Measurements from ENCODE around the gene IGSF21.

The IGSF21 gene

GRCh38 chr1:18322368-18323032 is 214.9 kb downstream of the IGSF21 start:
- H3K4me1 ChIP-seq (ENCODE audit: control insufficient read depth, insufficient read depth, low read length), result no peaks in the 10 kb centered on the region
- H3K27ac ChIP-seq (ENCODE audit: low read length), result no peak overlapping the region
- DNase-seq (ENCODE audit: low read depth, low spot score), result no peak
- H3K36me3 ChIP-seq (ENCODE audit: control insufficient read depth, insufficient read depth, low read length), result no peaks in the 10 kb centered on the region
- no peak overlapping the region for H3K4me3 ChIP-seq (ENCODE audit: low read length)
- H3K9me3 ChIP-seq (ENCODE audit: control insufficient read depth, insufficient read depth, low read length), result no peaks in the 10 kb centered on the region
- H3K27me3 ChIP-seq (ENCODE audit: control insufficient read depth, insufficient read depth, low read length), result no peaks in the 10 kb centered on the region
- 100% methylated on average over 4 of the region's 20 CpGs for WGBS (ENCODE audit: insufficient coverage, insufficient read length)

- Histone ChIP-seq H3K4me3 (ENCODE audit: low read length) (no peak overlapping the region), H3K27ac (ENCODE audit: low read length) (no peak overlapping the region), H3K36me3 (ENCODE audit: control insufficient read depth, insufficient read depth, low read length) (no peaks in the 10 kb centered on the region), H3K9me3 (ENCODE audit: control insufficient read depth, insufficient read depth, low read length) (no peaks in the 10 kb centered on the region), H3K27me3 (ENCODE audit: control insufficient read depth, insufficient read depth, low read length) (no peaks in the 10 kb centered on the region), H3K4me1 (ENCODE audit: control insufficient read depth, insufficient read depth, low read length) (no peaks in the 10 kb centered on the region)
- DNase-seq (ENCODE audit: low read depth, low spot score), result no peak
- no CpG with 5 or more reads among the region's 7 CpGs for WGBS (ENCODE audit: insufficient coverage, insufficient read length)
Observed at GRCh38 chr1:18323259-18323658, 215.7 kb downstream of the IGSF21 start.

GRCh38 chr1:18324246-18324645 is 216.6 kb downstream of the IGSF21 start:
- no peaks in the 10 kb centered on the region for H3K4me1 ChIP-seq (ENCODE audit: control insufficient read depth, insufficient read depth, low read length)

GRCh38 chr1:18325136-18325535 is 217.5 kb downstream of the IGSF21 start:
- H3K4me1 ChIP-seq (ENCODE audit: control insufficient read depth, insufficient read depth, low read length), result no peaks in the 10 kb centered on the region
- no peak for DNase-seq (ENCODE audit: low read depth, low spot score)

More at GRCh38 chr1:18324246-18324645, 216.6 kb downstream of the IGSF21 start:
- H3K27me3 ChIP-seq (ENCODE audit: control insufficient read depth, insufficient read depth, low read length), result no peaks in the 10 kb centered on the region
- no peak for DNase-seq (ENCODE audit: low read depth, low spot score)
- H3K27ac ChIP-seq (ENCODE audit: low read length), result no peak overlapping the region
- no peaks in the 10 kb centered on the region for H3K36me3 ChIP-seq (ENCODE audit: control insufficient read depth, insufficient read depth, low read length)
- H3K4me3 ChIP-seq (ENCODE audit: low read length), result no peak overlapping the region
- H3K9me3 ChIP-seq (ENCODE audit: control insufficient read depth, insufficient read depth, low read length), result no peaks in the 10 kb centered on the region
- no CpG with 5 or more reads among the region's 10 CpGs for WGBS (ENCODE audit: insufficient coverage, insufficient read length)

GRCh38 chr1:18326211-18326897 is 218.8 kb downstream of the IGSF21 start:
- H3K9me3 ChIP-seq (ENCODE audit: control insufficient read depth, insufficient read depth, low read length), result no peaks in the 10 kb centered on the region
- no peaks in the 10 kb centered on the region for H3K27me3 ChIP-seq (ENCODE audit: control insufficient read depth, insufficient read depth, low read length)
- H3K4me1 ChIP-seq (ENCODE audit: control insufficient read depth, insufficient read depth, low read length), result no peaks in the 10 kb centered on the region
- no peak for DNase-seq (ENCODE audit: low read depth, low spot score)
- H3K4me3 ChIP-seq (ENCODE audit: low read length), result no peak overlapping the region
- no CpG with 5 or more reads among the region's 7 CpGs for WGBS (ENCODE audit: insufficient coverage, insufficient read length)
- H3K27ac ChIP-seq (ENCODE audit: low read length), result no peak overlapping the region
- H3K36me3 ChIP-seq (ENCODE audit: control insufficient read depth, insufficient read depth, low read length), result no peaks in the 10 kb centered on the region

More at GRCh38 chr1:18325136-18325535, 217.5 kb downstream of the IGSF21 start:
- WGBS (ENCODE audit: insufficient coverage, insufficient read length), result no CpG with 5 or more reads among the region's 7 CpGs
- H3K9me3 ChIP-seq (ENCODE audit: control insufficient read depth, insufficient read depth, low read length), result no peaks in the 10 kb centered on the region
- H3K4me3 ChIP-seq (ENCODE audit: low read length), result no peak overlapping the region
- H3K27ac ChIP-seq (ENCODE audit: low read length), result no peak overlapping the region
- no peaks in the 10 kb centered on the region for H3K36me3 ChIP-seq (ENCODE audit: control insufficient read depth, insufficient read depth, low read length)
- H3K27me3 ChIP-seq (ENCODE audit: control insufficient read depth, insufficient read depth, low read length), result no peaks in the 10 kb centered on the region

- no peaks in the 10 kb centered on the region for H3K36me3 ChIP-seq (ENCODE audit: control insufficient read depth, insufficient read depth, low read length)
- H3K9me3 ChIP-seq (ENCODE audit: control insufficient read depth, insufficient read depth, low read length), result no peaks in the 10 kb centered on the region
- no peak overlapping the region for H3K4me3 ChIP-seq (ENCODE audit: low read length)
- peaks cover 2% of the 10 kb centered on the region for H3K4me1 ChIP-seq (ENCODE audit: control insufficient read depth, insufficient read depth, low read length)
- no peaks in the 10 kb centered on the region for H3K27me3 ChIP-seq (ENCODE audit: control insufficient read depth, insufficient read depth, low read length)
- DNase-seq (ENCODE audit: low read depth, low spot score), result no peak
- H3K27ac ChIP-seq (ENCODE audit: low read length), result no peak overlapping the region
- no CpG with 5 or more reads among the region's 2 CpGs for WGBS (ENCODE audit: insufficient coverage, insufficient read length)
Observed at GRCh38 chr1:18327650-18328049, 220.1 kb downstream of the IGSF21 start.

- WGBS (ENCODE audit: insufficient coverage, insufficient read length), result no CpG with 5 or more reads among the region's 4 CpGs
- no peaks in the 10 kb centered on the region for H3K27me3 ChIP-seq (ENCODE audit: control insufficient read depth, insufficient read depth, low read length)
- DNase-seq (ENCODE audit: low read depth, low spot score), result no peak
- no peak overlapping the region for H3K27ac ChIP-seq (ENCODE audit: low read length)
- peaks cover 4% of the 10 kb centered on the region for H3K4me1 ChIP-seq (ENCODE audit: control insufficient read depth, insufficient read depth, low read length)
- no peaks in the 10 kb centered on the region for H3K9me3 ChIP-seq (ENCODE audit: control insufficient read depth, insufficient read depth, low read length)
- H3K4me3 ChIP-seq (ENCODE audit: low read length), result no peak overlapping the region
- no peaks in the 10 kb centered on the region for H3K36me3 ChIP-seq (ENCODE audit: control insufficient read depth, insufficient read depth, low read length)
Observed at GRCh38 chr1:18328803-18329202, 221.2 kb downstream of the IGSF21 start.

GRCh38 chr1:18329469-18330253 is 222.1 kb downstream of the IGSF21 start:
- Histone ChIP-seq H3K27ac (ENCODE audit: low read length) (no peak overlapping the region), H3K36me3 (ENCODE audit: control insufficient read depth, insufficient read depth, low read length) (no peaks in the 10 kb centered on the region), H3K9me3 (ENCODE audit: control insufficient read depth, insufficient read depth, low read length) (no peaks in the 10 kb centered on the region), H3K4me1 (ENCODE audit: control insufficient read depth, insufficient read depth, low read length) (peaks cover 4% of the 10 kb centered on the region), H3K4me3 (ENCODE audit: low read length) (no peak overlapping the region), H3K27me3 (ENCODE audit: control insufficient read depth, insufficient read depth, low read length) (no peaks in the 10 kb centered on the region)
- DNase-seq (ENCODE audit: low read depth, low spot score), result no peak
- no CpG with 5 or more reads among the region's 9 CpGs for WGBS (ENCODE audit: insufficient coverage, insufficient read length)

- Histone ChIP-seq H3K4me3 (ENCODE audit: low read length) (no peak overlapping the region), H3K4me1 (ENCODE audit: control insufficient read depth, insufficient read depth, low read length) (peaks cover 4% of the 10 kb centered on the region), H3K36me3 (ENCODE audit: control insufficient read depth, insufficient read depth, low read length) (no peaks in the 10 kb centered on the region), H3K9me3 (ENCODE audit: control insufficient read depth, insufficient read depth, low read length) (no peaks in the 10 kb centered on the region), H3K27me3 (ENCODE audit: control insufficient read depth, insufficient read depth, low read length) (no peaks in the 10 kb centered on the region), H3K27ac (ENCODE audit: low read length) (no peak overlapping the region)
- DNase-seq (ENCODE audit: low read depth, low spot score), result no peak
- no CpG with 5 or more reads among the region's 6 CpGs for WGBS (ENCODE audit: insufficient coverage, insufficient read length)
Observed at GRCh38 chr1:18332576-18332975, 225.0 kb downstream of the IGSF21 start.

GRCh38 chr1:18333220-18333619 is 225.6 kb downstream of the IGSF21 start:
- whole genome bisulfite sequencing (ENCODE audit: insufficient coverage, insufficient read length), result no CpG with 5 or more reads among the region's 3 CpGs
- H3K9me3 ChIP-seq (ENCODE audit: control insufficient read depth, insufficient read depth, low read length), result no peaks in the 10 kb centered on the region
- no peaks in the 10 kb centered on the region for H3K27me3 ChIP-seq (ENCODE audit: control insufficient read depth, insufficient read depth, low read length)
- no peak overlapping the region for H3K4me3 ChIP-seq (ENCODE audit: low read length)
- no peaks in the 10 kb centered on the region for H3K36me3 ChIP-seq (ENCODE audit: control insufficient read depth, insufficient read depth, low read length)
- no peak for DNase-seq (ENCODE audit: low read depth, low spot score)
- H3K27ac ChIP-seq (ENCODE audit: low read length), result no peak overlapping the region
- H3K4me1 ChIP-seq (ENCODE audit: control insufficient read depth, insufficient read depth, low read length), result peaks cover 4% of the 10 kb centered on the region

Data from iPS DF 6.9 (cell line).